HG02642 (cell line): Measurements from ENCODE around the gene BCL11B.

ENCODE experiments used
- ATAC-seq: cut with Tn5 transposase; IDR thresholded peaks from one replicate; pipeline ENCODE4 v1.9.1; 2021; ENCODE audit warnings: mild to moderate bottlenecking; ENCODE audit not compliant: unreplicated experiment, poor library complexity

BCL11B gene

GRCh38 chr14:99242816-99243721, 28.9 kb downstream of the BCL11B start:
- ATAC-seq = no peak

- ATAC-seq = no peak
Observed at GRCh38 chr14:99242238-99242637, 29.8 kb downstream of the BCL11B start.

- ATAC-seq = no peak
Observed at GRCh38 chr14:99241325-99242010, 30.5 kb downstream of the BCL11B start.

GRCh38 chr14:99240627-99241324, 31.2 kb downstream of the BCL11B start:
- no peak for ATAC-seq

GRCh38 chr14:99239661-99240092, 32.3 kb downstream of the BCL11B start:
- no peak for ATAC-seq

GRCh38 chr14:99238216-99238615, 33.8 kb downstream of the BCL11B start:
- ATAC-seq = no peak

GRCh38 chr14:99237288-99237687, 34.7 kb downstream of the BCL11B start:
- ATAC-seq = no peak

GRCh38 chr14:99236386-99237138, 35.4 kb downstream of the BCL11B start:
- ATAC-seq = no peak

GRCh38 chr14:99235582-99236320, 36.2 kb downstream of the BCL11B start:
- ATAC-seq = no peak

- ATAC-seq = no peak
Observed at GRCh38 chr14:99234961-99235571, 36.9 kb downstream of the BCL11B start.

- ATAC-seq = no peak
Observed at GRCh38 chr14:99234355-99234754, 37.6 kb downstream of the BCL11B start.

GRCh38 chr14:99233222-99234035, 38.6 kb downstream of the BCL11B start:
- no peak for ATAC-seq

- no peak for ATAC-seq
Observed at GRCh38 chr14:99232714-99233214, 39.2 kb downstream of the BCL11B start.

GRCh38 chr14:99231850-99232713, 39.9 kb downstream of the BCL11B start:
- ATAC-seq = no peak

GRCh38 chr14:99231161-99231849, 40.7 kb downstream of the BCL11B start:
- ATAC-seq = no peak
